Endothelial cell of umbilical vein (primary cell): Measurements from ENCODE around the gene ZFYVE28. TPM values are rescaled to one million over a fixed set of nuclear protein-coding genes. Genes with fewer than 3 reads are reported as not detected.
"Not testable (repeated sequence)": the region's sequence is repeated elsewhere in the genome, so short reads cannot be mapped to it uniquely, and the experiment has no call there.

Source experiments
- BruUV-seq: library from RNA; stranded (reverse); fragments of 400-500 nt; replicated peaks from 2 replicates; lab custom pipeline; 2021; lab: Mats Ljungman, UMichigan
- CTCF ChIA-PET: fragments of 300-600, 350-600 bp; sonication (Branson Sonifier 250); formaldehyde crosslinking; loops from one replicate; lab custom pipeline; 2021; ENCODE audit warnings: antibody characterized with exemption, inconsistent platforms; lab: Charles Lee
- POLR2A ChIA-PET: fragments of 300-600, 350-600 bp; sonication (Branson Sonifier 250); formaldehyde crosslinking; loops from one replicate; lab custom pipeline; 2021; ENCODE audit warnings: antibody characterized with exemption, inconsistent platforms; lab: Charles Lee
- DNase-seq: peaks from one replicate; pipeline ENCODE4 v3.0.0-alpha.2; 2011; ENCODE audit warnings: low read depth, low spot score
- FAIRE-seq: peaks from 2 replicates; lab custom pipeline; 2011; peaks lifted over from hg19 to GRCh38; lab: Jason Lieb, UNC
- H2AFZ ChIP-seq: 2 replicates; pipeline ENCODE4 v1.6.0; 2012; ENCODE audit warnings: low read depth, low read length, control low read depth, inconsistent platforms
- H3K27ac ChIP-seq: 2 replicates; pipeline ENCODE4 v1.5.1; 2011; ENCODE audit warnings: low read depth, mild to moderate bottlenecking, control low read depth, low read length, moderate library complexity; ENCODE audit not compliant: insufficient read depth
- H3K27me3 ChIP-seq, 2 experiments: 2 replicates each; pipeline versions ENCODE4 v1.6.0 to v1.6.1; 2011; ENCODE audit warnings: low read length in 2 of 2, mixed read lengths in 1 of 2; ENCODE audit not compliant: control insufficient read depth in 2 of 2, insufficient read depth in 2 of 2
- H3K36me3 ChIP-seq, 2 experiments: 2 replicates in 1 of 2; 3 replicates in 1 of 2; pipeline ENCODE4 v1.5.1; 2011; ENCODE audit warnings: low read length in 2 of 2, mild to moderate bottlenecking in 1 of 2, moderate library complexity in 1 of 2; ENCODE audit not compliant: control insufficient read depth in 2 of 2, insufficient read depth in 2 of 2; ENCODE audit errors: extremely low read depth in 1 of 2
- H3K4me1 ChIP-seq: 3 replicates; pipeline ENCODE4 v1.5.1; 2011; ENCODE audit warnings: mild to moderate bottlenecking, low read length; ENCODE audit not compliant: control insufficient read depth, insufficient read depth; ENCODE audit errors: extremely low read depth
- H3K4me2 ChIP-seq: 2 replicates; pipeline ENCODE4 v1.6.1; 2011; ENCODE audit warnings: low read length, control low read depth, mixed read lengths; ENCODE audit not compliant: insufficient read depth
- H3K4me3 ChIP-seq, 3 experiments: fragments of 200-600 bp in 1 of 3; sonication (generic), shearing (Covaris generic) in 1 of 3; replicated peaks in 1 of 3; 2 replicates each; pipeline ENCODE4 v1.5.1; 2011 to 2016; ENCODE audit warnings: control low read depth in 3 of 3, low read length in 3 of 3, mild to moderate bottlenecking in 2 of 3, inconsistent platforms in 1 of 3, low read depth in 1 of 3, moderate library complexity in 1 of 3; ENCODE audit not compliant: insufficient read depth in 1 of 3
- H3K79me2 ChIP-seq: 2 replicates; pipeline ENCODE4 v1.6.0; 2012; ENCODE audit warnings: low read length, inconsistent platforms; ENCODE audit not compliant: control insufficient read depth, insufficient read depth
- H3K9ac ChIP-seq: replicated peaks from 2 replicates; pipeline ENCODE3; 2011; ENCODE audit warnings: low read length, control low read depth; ENCODE audit not compliant: insufficient read depth; ENCODE audit errors: extremely low read depth
- H3K9me1 ChIP-seq: replicated peaks from 3 replicates; pipeline ENCODE4 v1.6.0; 2011; ENCODE audit warnings: mild to moderate bottlenecking, low read length; ENCODE audit not compliant: control insufficient read depth, insufficient read depth; ENCODE audit errors: extremely low read depth
- H3K9me3 ChIP-seq: replicated peaks from 2 replicates; pipeline ENCODE4 v1.5.1; 2012; ENCODE audit warnings: low read length, inconsistent platforms; ENCODE audit not compliant: control insufficient read depth, insufficient read depth
- H4K20me1 ChIP-seq: replicated peaks from 2 replicates; pipeline ENCODE3; 2011; ENCODE audit warnings: mild to moderate bottlenecking, low read length; ENCODE audit not compliant: control insufficient read depth, insufficient read depth; ENCODE audit errors: extremely low read depth
- CTCF ChIP-seq, 2 donors: IDR thresholded peaks; 1 replicate in 1 of 2; 2 replicates in 1 of 2; pipeline ENCODE4 v1.5.1; 2011; ENCODE audit warnings: low read length in 2 of 2, mild to moderate bottlenecking in 2 of 2, moderate library complexity in 2 of 2, control low read depth in 1 of 2, inconsistent platforms in 1 of 2, low read depth in 1 of 2; ENCODE audit not compliant: insufficient read depth in 1 of 2; ENCODE audit errors: extremely low read depth in 1 of 2
- EZH2 ChIP-seq: IDR thresholded peaks from 2 replicates; pipeline ENCODE4 v1.6.1; 2012; ENCODE audit warnings: borderline replicate concordance, low read depth, mild to moderate bottlenecking, moderate library complexity, low read length, inconsistent platforms; ENCODE audit not compliant: severe bottlenecking
- FOS ChIP-seq: IDR thresholded peaks from 2 replicates; pipeline ENCODE4 v1.6.1; 2011; ENCODE audit warnings: mild to moderate bottlenecking, low read length, moderate library complexity, borderline replicate concordance; ENCODE audit not compliant: insufficient read depth
- GATA2 ChIP-seq: IDR thresholded peaks from 2 replicates; pipeline ENCODE4 v1.7.0; 2011; ENCODE audit warnings: low read depth, mild to moderate bottlenecking, moderate library complexity, mixed read lengths, low read length; ENCODE audit not compliant: insufficient read length, insufficient read depth
- JUN ChIP-seq: IDR thresholded peaks from 2 replicates; pipeline ENCODE4 v1.6.1; 2011; ENCODE audit warnings: borderline replicate concordance, low read depth; ENCODE audit not compliant: insufficient read length, insufficient read depth
- MAX ChIP-seq: IDR thresholded peaks from 2 replicates; pipeline ENCODE4 v1.6.1; 2011; ENCODE audit not compliant: insufficient read depth, insufficient read length
- MYC ChIP-seq: IDR thresholded peaks from one replicate; pipeline ENCODE4 v1.6.1; 2011; ENCODE audit warnings: mild to moderate bottlenecking, low read depth, low read length
- POLR2A ChIP-seq: IDR thresholded peaks from 2 replicates; pipeline ENCODE4 v1.6.1; 2012; ENCODE audit warnings: low read depth, mild to moderate bottlenecking, control low read depth, low read length
- POLR2AphosphoS5 ChIP-seq: IDR thresholded peaks from 2 replicates; pipeline ENCODE4 v1.6.1; 2012; ENCODE audit warnings: low read depth, mild to moderate bottlenecking, control low read depth, low read length, moderate library complexity; ENCODE audit not compliant: insufficient read depth
- dilution Hi-C: fragments of 300-500 bp; cut with MboI; formaldehyde crosslinking; loops from one replicate; pipeline ENCODE4 v1.15.0; 2019; ENCODE audit warnings: low sequenced_read_pairs; ENCODE audit not compliant: extremely low pct_ligation_motif_present
- intact Hi-C: fragments of 100-400 bp; cut with micrococcal nuclease; formaldehyde crosslinking; loops from one replicate; pipeline ENCODE4 v1.10.0; 2022
- polyA plus RNA-seq, 4 experiments: library from polyadenylated mRNA; depleted of rRNA in 3 of 4; stranded (reverse) in 3 of 4; unstranded in 1 of 4; fragments of >200 nt; gene quantifications; 2 replicates each; pipeline versions ENCODE4 v1.2.1 to v1.2.3, GENCODE V29; 2011 to 2012; ENCODE audit warnings: missing spikeins in 1 of 4
- total RNA-seq: library from RNA; stranded (reverse); gene quantifications from 2 replicates; pipeline ENCODE4 v1.2.3, GENCODE V29; 2021

The ZFYVE28 gene
- total and polyA plus RNA-seq, 2 donors (not counting 3 experiments of a cell fraction or from before 2014, with no cell fraction given), result 5.8 to 7.1 TPM

GRCh38 chr4:2380589-2380988 lies 37.9 kb downstream of the ZFYVE28 start:
- H3K4me2 ChIP-seq, CTCF ChIA-PET, H3K4me3 ChIP-seq, H3K9me1 ChIP-seq, H3K9me3 ChIP-seq, intact Hi-C loops, FAIRE-seq, H3K9ac ChIP-seq, H2AFZ ChIP-seq, H4K20me1 ChIP-seq, H3K4me1 ChIP-seq, H3K79me2 ChIP-seq, dilution Hi-C loops, DNase-seq, H3K36me3 ChIP-seq, BruUV-seq, H3K27me3 ChIP-seq, POLR2A ChIA-PET, H3K27ac ChIP-seq: not testable (repeated sequence)

GRCh38 chr4:2378898-2379297 lies 39.5 kb downstream of the ZFYVE28 start:
- POLR2A ChIA-PET, result no interaction called here
- intact Hi-C loops (no loop called here), dilution Hi-C loops (no loop called here)
- Histone ChIP-seq H3K4me2 (no peak overlapping the region), H4K20me1 (no peaks in the 10 kb centered on the region), H3K9ac (no peak overlapping the region), H3K36me3 (no peaks in the 10 kb centered on the region), H3K4me3 (no peak overlapping the region), H3K9me1 (no peaks in the 10 kb centered on the region), H2AFZ (no peak overlapping the region), H3K27me3 (no peaks in the 10 kb centered on the region), H3K4me1 (no peaks in the 10 kb centered on the region), H3K9me3 (no peaks in the 10 kb centered on the region), H3K27ac (no peak overlapping the region), H3K79me2 (no peaks in the 10 kb centered on the region)
- no peak for FAIRE-seq
- no peak for DNase-seq
- TF ChIP-seq FOS, result no peak
- TF ChIP-seq MYC, result no peak
- no peak for TF ChIP-seq POLR2AphosphoS5
- no peak for TF ChIP-seq JUN
- no peak for TF ChIP-seq POLR2A
- no peak for TF ChIP-seq CTCF (IDR thresholded peaks at IDR 0.05; ENCODE audit: extremely low read depth in 1 of 2, insufficient read depth in 1 of 2, low read depth in 1 of 2, low read length in 2 of 2)
- no peak for TF ChIP-seq MAX
- no peak for TF ChIP-seq GATA2
- no peak for TF ChIP-seq EZH2
- no TSS peak for BruUV-seq
- CTCF ChIA-PET, result interaction anchor here (1.0 to 1.1 kb wide), 2 partner anchors 10 to 32 kb away, joined by 3 read pairs; no protein-coding TSS in a partner anchor
